Body of pancreas (tissue), 4 donors: ENCODE measurements around the gene MIS12. TPM values are rescaled to one million over a fixed set of nuclear protein-coding genes. Genes with fewer than 3 reads are reported as not detected.

ENCODE experiments used
- ATAC-seq: fragments of 150-250 bp; one replicate; pipeline ENCODE4 v1.9.1; 2016
- DNase-seq, 4 donors: peaks; one replicate each; pipeline ENCODE4 v3.0.0-alpha.2; 2019
- H3K27ac ChIP-seq, 4 donors: fragments of 200-600 bp; sonication (generic); 1 replicate in 3 of 4; 2 replicates in 1 of 4; pipeline versions ENCODE4 v1.5.1 to v1.6.1; 2016 to 2019; ENCODE audit warnings: mild to moderate bottlenecking in 1 of 4, mixed read lengths in 1 of 4, moderate library complexity in 1 of 4
- H3K27me3 ChIP-seq, 2 donors: fragments of 200-600 bp; sonication (generic); one replicate each; pipeline ENCODE4 v1.6.0; 2016; ENCODE audit warnings: mild to moderate bottlenecking in 1 of 2
- H3K36me3 ChIP-seq, 2 donors: fragments of 200-600 bp; sonication (generic); replicated peaks in 1 of 2; 2 replicates each; pipeline ENCODE4 v1.5.1; 2016; ENCODE audit warnings: low read depth in 2 of 2; ENCODE audit not compliant: insufficient read depth in 1 of 2
- H3K4me1 ChIP-seq: fragments of 200-600 bp; sonication (generic); one replicate; pipeline ENCODE4 v1.6.0; 2016
- H3K4me3 ChIP-seq, 2 donors: fragments of 200-600 bp; sonication (generic); 1 replicate in 1 of 2; 2 replicates in 1 of 2; pipeline ENCODE4 v1.5.1; 2016 to 2019
- H3K9me3 ChIP-seq, 3 donors: fragments of 200-600 bp; sonication (generic); 1 replicate in 2 of 3; 2 replicates in 1 of 3; pipeline ENCODE4 v1.5.1; 2016
- POLR2A ChIP-seq, 3 donors: fragments of 450-650 bp; IDR thresholded peaks; one replicate each; pipeline ENCODE4 v1.6.1; 2016; ENCODE audit warnings: antibody characterized with exemption in 3 of 3, mild to moderate bottlenecking in 2 of 3
- WGBS, 2 donors: methylation state at CpG; one replicate each; pipeline ENCODE4 v1.1.5; 2017; 5-methylcytosine and 5-hydroxymethylcytosine counted together
- intact Hi-C: fragments of 100-400 bp; cut with DNase I; formaldehyde crosslinking; loops from one replicate; pipeline ENCODE4 v1.15.1; 2023
- total RNA-seq, 2 donors: library from RNA; depleted of rRNA; stranded (reverse); fragments of >200 nt; gene quantifications; one replicate each; pipeline ENCODE4 v1.1.0, GENCODE V29; 2016
- TF ChIP-seq, protein P1 (sequence below), 7 experiments: fragments of 450-650 bp in 4 of 7; fragments of 200-600 bp in 3 of 7; sonication (generic) in 3 of 7; IDR thresholded peaks; one replicate each; pipeline ENCODE4 v1.5.1; 2016 to 2019; ENCODE audit warnings: antibody characterized with exemption in 7 of 7

Gene MIS12
- total RNA-seq, 2 donors from 2014 or later = 7.9 to 8.6 TPM

- Histone ChIP-seq H3K9me3 (no peaks in the 10 kb centered on the region), H3K36me3 (no peaks in the 10 kb centered on the region), H3K4me1 (no peaks in the 10 kb centered on the region), H3K4me3 (no peak overlapping the region), H3K27ac (no peak overlapping the region), H3K27me3 (no peaks in the 10 kb centered on the region)
- WGBS, 2 donors = 54 to 82% methylated on average over 6 to 8 of the region's 8 CpGs
- DNase-seq (no peak), ATAC-seq (no peak)
- TF ChIP-seq, protein P1, sequence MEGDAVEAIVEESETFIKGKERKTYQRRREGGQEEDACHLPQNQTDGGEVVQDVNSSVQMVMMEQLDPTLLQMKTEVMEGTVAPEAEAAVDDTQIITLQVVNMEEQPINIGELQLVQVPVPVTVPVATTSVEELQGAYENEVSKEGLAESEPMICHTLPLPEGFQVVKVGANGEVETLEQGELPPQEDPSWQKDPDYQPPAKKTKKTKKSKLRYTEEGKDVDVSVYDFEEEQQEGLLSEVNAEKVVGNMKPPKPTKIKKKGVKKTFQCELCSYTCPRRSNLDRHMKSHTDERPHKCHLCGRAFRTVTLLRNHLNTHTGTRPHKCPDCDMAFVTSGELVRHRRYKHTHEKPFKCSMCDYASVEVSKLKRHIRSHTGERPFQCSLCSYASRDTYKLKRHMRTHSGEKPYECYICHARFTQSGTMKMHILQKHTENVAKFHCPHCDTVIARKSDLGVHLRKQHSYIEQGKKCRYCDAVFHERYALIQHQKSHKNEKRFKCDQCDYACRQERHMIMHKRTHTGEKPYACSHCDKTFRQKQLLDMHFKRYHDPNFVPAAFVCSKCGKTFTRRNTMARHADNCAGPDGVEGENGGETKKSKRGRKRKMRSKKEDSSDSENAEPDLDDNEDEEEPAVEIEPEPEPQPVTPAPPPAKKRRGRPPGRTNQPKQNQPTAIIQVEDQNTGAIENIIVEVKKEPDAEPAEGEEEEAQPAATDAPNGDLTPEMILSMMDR (IDR thresholded peaks at IDR 0.05) = no peak
- TF ChIP-seq POLR2A (IDR thresholded peaks at IDR 0.05) = no peak
- intact Hi-C loops = no loop called here
These were observed 24.4 kb downstream of the MIS12 start for GRCh38 chr17:5510771-5511170.

DNA sequence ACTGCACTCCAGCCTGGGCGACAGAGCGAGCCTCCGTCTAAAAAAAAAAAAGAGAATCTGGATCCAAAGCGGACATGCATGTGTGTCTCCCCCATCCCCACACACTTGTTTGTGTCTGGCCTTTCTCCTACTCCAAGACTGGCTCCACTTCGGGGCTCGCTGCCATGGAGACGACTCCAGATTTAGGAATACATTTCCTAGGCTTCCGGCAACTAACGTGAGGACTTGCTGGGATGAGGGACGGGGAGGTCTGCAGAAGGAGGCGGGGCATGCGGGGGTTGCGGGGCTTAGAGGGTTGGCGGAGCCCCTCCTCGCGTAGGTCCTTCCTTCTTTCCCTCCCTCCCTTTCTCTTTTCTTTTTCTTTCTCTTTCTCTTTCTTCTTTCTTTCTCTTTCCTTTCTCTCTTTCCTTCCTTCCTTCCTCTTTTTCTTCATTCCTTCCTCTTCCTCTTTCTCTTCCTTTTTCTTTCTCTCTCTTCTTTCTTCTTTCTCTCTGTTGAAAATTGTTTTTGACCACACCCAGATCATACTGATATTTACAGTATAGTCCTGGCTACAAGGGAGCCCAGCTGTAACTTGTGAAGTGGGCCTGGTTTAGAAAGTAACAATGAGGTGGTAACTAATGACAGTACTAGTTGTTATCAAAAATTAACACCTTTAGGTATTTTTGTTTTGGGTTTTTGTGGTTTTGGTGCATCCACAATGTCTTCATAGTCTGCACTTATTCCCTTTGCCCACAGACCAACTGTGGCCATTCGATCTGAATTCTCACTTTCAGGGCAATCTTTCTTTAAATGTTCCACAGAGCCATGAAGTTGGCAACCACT lies 25.2 kb downstream of the MIS12 start:
- intact Hi-C loops = no loop called here
- 36 to 52% methylated on average over 17 of the region's 17 CpGs for WGBS, 2 donors
- ATAC-seq (no peak), DNase-seq (peak in 1 of 4 donors; percentile 39)
- no peaks in the 10 kb centered on the region for H3K27me3 ChIP-seq
- TF ChIP-seq, protein P1 (IDR thresholded peaks at IDR 0.05) = no peak
- no peak for TF ChIP-seq POLR2A (IDR thresholded peaks at IDR 0.05)
- H3K27ac ChIP-seq = no peak overlapping the region
- H3K9me3 ChIP-seq = no peaks in the 10 kb centered on the region
- no peak overlapping the region for H3K4me3 ChIP-seq
- no peaks in the 10 kb centered on the region for H3K36me3 ChIP-seq
- no peaks in the 10 kb centered on the region for H3K4me1 ChIP-seq

DNA sequence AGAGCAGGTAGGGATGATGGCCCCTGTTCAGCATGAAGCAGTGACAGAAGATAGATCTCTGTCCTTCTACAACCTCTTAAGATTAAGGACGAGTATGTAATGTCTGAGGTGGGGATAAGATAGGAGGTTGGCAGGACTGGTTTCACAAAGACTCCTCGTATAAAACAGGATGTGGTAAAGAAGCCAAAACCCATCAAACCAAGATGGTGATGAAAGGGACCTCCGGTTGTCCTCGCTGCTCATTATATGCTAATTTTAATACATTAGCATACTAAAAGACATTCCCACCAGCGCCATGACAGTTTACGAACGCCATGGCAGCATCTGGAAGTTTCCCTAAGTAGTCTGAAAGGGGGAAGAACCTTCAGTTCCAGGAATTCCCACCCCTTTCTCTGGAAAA lies 27.3 kb downstream of the MIS12 start:
- H3K27ac ChIP-seq = no peak overlapping the region
- ATAC-seq (no peak), DNase-seq (no peak)
- no peaks in the 10 kb centered on the region for H3K4me1 ChIP-seq
- H3K4me3 ChIP-seq = no peak overlapping the region
- H3K27me3 ChIP-seq = no peaks in the 10 kb centered on the region
- TF ChIP-seq, protein P1 (IDR thresholded peaks at IDR 0.05) = no peak
- TF ChIP-seq POLR2A (IDR thresholded peaks at IDR 0.05) = no peak
- no peaks in the 10 kb centered on the region for H3K36me3 ChIP-seq
- intact Hi-C loops = no loop called here
- H3K9me3 ChIP-seq = no peaks in the 10 kb centered on the region
- WGBS, 2 donors = 48 to 54% methylated on average over 7 of the region's 7 CpGs

DNA sequence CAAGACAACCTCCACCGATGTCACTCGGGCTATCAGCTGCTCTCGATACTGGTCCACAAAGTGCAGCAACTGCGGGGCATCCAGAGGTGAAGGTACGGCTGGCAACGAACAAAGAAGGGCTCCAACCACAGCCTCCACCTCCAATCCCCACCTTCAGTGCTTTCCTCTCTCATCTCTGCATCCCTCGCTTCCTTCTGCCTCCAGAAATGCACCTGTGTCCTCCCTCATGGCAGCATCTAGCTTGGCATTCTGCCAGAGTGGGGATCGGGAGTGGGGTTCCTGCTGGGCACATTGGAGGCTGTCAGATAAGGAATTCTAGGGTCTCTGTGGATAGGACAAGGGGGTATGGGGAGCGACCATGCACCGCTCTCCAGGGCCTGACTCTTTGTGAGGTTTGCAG lies 28.6 kb downstream of the MIS12 start:
- WGBS, 2 donors = 81 to 84% methylated on average over 8 to 10 of the region's 10 CpGs
- intact Hi-C loops = no loop called here
- TF ChIP-seq POLR2A (IDR thresholded peaks at IDR 0.05) = no peak
- TF ChIP-seq, protein P1 (IDR thresholded peaks at IDR 0.05) = no peak

More for the DNA sequence above, 28.6 kb downstream of the MIS12 start:
- ATAC-seq = no peak
- no peak for DNase-seq
- Histone ChIP-seq H3K36me3 (no peaks in the 10 kb centered on the region), H3K27ac (no peak overlapping the region), H3K9me3 (no peaks in the 10 kb centered on the region), H3K4me1 (no peaks in the 10 kb centered on the region), H3K4me3 (no peak overlapping the region), H3K27me3 (no peaks in the 10 kb centered on the region)
